Mesothelial cell of epicardium (in vitro differentiated cells): ENCODE measurements around the gene CLP1. TPM values are rescaled to one million over a fixed set of nuclear protein-coding genes. Genes with fewer than 3 reads are reported as not detected.

Source experiments
- DNase-seq, 2 experiments: peaks; one replicate each; pipeline ENCODE4 v3.0.0; 2021; ENCODE audit warnings: low spot score in 2 of 2; ENCODE audit not compliant: unreplicated experiment in 2 of 2
- H3K27ac Mint-ChIP-seq: 2 replicates; pipeline ENCODE4 v1.8.0; 2021; ENCODE audit warnings: mixed read lengths
- H3K27me3 Mint-ChIP-seq: 2 replicates; pipeline ENCODE4 v1.8.0; 2021; ENCODE audit warnings: low read depth, mixed read lengths
- H3K36me3 Mint-ChIP-seq: 2 replicates; pipeline ENCODE4 v1.8.0; 2021; ENCODE audit warnings: mixed read lengths
- H3K4me1 Mint-ChIP-seq: 2 replicates; pipeline ENCODE4 v1.8.0; 2021; ENCODE audit warnings: mixed read lengths
- H3K4me3 Mint-ChIP-seq: 2 replicates; pipeline ENCODE4 v1.8.0; 2021; ENCODE audit warnings: mild to moderate bottlenecking, moderate library complexity, mixed read lengths
- H3K9me3 Mint-ChIP-seq: 2 replicates; pipeline ENCODE4 v1.8.0; 2021; ENCODE audit warnings: mixed read lengths
- total RNA-seq: library from RNA; stranded (reverse); gene quantifications from 3 replicates; pipeline ENCODE4 v1.2.1, GENCODE V29; 2021
- TF ChIP-seq, protein P1 (sequence below): fragments of 200-600 bp; sonication (generic); IDR thresholded peaks from one replicate; pipeline ENCODE4 v1.5.0; 2021; ENCODE audit warnings: antibody characterized with exemption; ENCODE audit not compliant: unreplicated experiment

Gene CLP1
- total RNA-seq = 18.4 to 19.6 TPM (median 19.5 TPM) in 3 replicates

DNA sequence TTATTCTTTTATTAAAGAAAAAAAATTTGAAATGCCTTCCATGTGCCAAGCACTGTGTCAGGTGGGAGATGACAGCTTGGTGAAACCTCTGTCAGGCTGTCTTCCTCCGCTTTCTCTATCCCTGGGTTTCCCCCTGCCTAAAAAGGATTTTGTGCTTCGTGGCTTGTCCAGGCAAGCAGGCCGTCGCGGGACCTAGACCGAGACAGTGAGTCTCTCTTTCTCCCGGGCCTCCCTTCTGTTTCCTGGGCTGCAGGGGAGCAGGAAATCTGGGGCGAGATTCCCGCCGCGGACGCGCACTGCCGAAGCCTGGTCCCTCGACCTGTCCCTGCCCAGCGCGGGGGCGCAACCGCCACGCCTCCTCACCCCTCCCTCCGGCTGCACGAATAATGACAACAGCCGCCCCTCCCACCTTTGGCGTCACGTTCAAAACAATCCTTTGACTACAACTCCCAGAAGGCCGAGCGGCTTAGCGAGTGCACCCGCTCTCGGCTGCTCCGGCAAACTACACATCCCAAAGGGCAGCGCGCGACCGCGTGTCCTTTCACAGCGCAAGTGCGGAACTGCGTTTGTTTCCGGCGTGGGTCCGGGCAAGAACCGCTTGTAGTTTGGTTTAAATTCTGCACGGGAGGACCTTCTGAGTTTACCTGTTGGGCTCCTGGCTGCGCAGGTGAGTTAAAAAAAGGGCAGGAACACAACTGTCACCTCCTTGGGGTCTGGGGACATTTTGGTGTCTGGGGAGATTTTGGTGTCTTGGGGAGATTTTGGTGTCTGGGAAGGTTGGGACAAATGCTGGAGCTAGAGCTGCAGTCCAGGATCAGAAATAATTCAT is at the start of gene CLP1:
Gene CLP1, plus strand, starts transcription at position 569 of the 829 bp plus-strand sequence. CDS start 1,715 bp downstream, outside the sequence.
- TF ChIP-seq, protein P1, sequence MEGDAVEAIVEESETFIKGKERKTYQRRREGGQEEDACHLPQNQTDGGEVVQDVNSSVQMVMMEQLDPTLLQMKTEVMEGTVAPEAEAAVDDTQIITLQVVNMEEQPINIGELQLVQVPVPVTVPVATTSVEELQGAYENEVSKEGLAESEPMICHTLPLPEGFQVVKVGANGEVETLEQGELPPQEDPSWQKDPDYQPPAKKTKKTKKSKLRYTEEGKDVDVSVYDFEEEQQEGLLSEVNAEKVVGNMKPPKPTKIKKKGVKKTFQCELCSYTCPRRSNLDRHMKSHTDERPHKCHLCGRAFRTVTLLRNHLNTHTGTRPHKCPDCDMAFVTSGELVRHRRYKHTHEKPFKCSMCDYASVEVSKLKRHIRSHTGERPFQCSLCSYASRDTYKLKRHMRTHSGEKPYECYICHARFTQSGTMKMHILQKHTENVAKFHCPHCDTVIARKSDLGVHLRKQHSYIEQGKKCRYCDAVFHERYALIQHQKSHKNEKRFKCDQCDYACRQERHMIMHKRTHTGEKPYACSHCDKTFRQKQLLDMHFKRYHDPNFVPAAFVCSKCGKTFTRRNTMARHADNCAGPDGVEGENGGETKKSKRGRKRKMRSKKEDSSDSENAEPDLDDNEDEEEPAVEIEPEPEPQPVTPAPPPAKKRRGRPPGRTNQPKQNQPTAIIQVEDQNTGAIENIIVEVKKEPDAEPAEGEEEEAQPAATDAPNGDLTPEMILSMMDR = no peak
- DNase-seq = peak; percentile 96 to 97
- H3K9me3 Mint-ChIP-seq = no peaks in the 10 kb centered on the region
- peaks cover 21% of the 10 kb centered on the region for H3K4me1 Mint-ChIP-seq
- H3K27ac Mint-ChIP-seq = peak within 1 kb of the TSS; percentile 97
- no peaks in the 10 kb centered on the region for H3K27me3 Mint-ChIP-seq
- H3K4me3 Mint-ChIP-seq = peak within 1 kb of the TSS; percentile 99
- peaks cover 12% of the 10 kb centered on the region for H3K36me3 Mint-ChIP-seq

DNA sequence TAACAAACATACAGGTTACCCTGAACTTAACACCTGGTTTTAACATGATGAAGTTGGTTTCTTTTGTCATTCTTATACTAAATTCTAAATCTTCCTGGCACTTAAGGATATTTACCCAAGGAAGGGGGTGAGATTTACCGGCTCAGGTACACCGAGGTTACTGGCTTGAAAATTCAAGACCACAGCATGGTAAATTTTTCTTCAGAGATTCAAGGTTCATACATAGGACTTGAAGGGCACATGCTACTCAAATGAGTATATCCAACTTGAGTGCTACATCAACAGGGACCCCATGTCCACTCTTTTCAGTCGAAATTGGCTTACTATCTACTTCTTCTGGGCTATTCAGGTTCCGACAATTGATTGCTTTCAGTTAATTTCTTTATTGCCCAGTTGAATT is 47.4 kb upstream of the CLP1 start:
- no peaks in the 10 kb centered on the region for H3K4me1 Mint-ChIP-seq
- no peak overlapping the region for H3K27ac Mint-ChIP-seq
- H3K27me3 Mint-ChIP-seq = no peaks in the 10 kb centered on the region

DNA sequence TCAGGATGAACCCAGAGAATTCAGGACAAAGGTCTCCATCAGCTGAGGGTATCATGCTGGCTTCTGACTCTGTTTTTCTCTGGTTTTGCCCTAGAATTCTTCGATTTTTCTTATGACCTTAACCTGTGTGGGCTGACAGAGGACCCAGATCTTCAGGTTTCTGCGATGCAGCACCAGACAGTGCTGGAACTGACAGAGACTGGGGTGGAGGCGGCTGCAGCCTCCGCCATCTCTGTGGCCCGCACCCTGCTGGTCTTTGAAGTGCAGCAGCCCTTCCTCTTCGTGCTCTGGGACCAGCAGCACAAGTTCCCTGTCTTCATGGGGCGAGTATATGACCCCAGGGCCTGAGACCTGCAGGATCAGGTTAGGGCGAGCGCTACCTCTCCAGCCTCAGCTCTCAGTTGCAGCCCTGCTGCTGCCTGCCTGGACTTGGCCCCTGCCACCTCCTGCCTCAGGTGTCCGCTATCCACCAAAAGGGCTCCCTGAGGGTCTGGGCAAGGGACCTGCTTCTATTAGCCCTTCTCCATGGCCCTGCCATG is 43.3 kb upstream of the CLP1 start:
- Mint-ChIP-seq H3K36me3 (peaks cover 39% of the 10 kb centered on the region), H3K4me1 (no peaks in the 10 kb centered on the region), H3K9me3 (no peaks in the 10 kb centered on the region), H3K27me3 (no peaks in the 10 kb centered on the region), H3K27ac (no peak overlapping the region), H3K4me3 (no peak overlapping the region)
- no peak for DNase-seq
- TF ChIP-seq, protein P1 = no peak

More for the DNA sequence above, 47.4 kb upstream of the CLP1 start:
- Mint-ChIP-seq H3K36me3 (peaks cover 45% of the 10 kb centered on the region), H3K4me3 (no peak overlapping the region), H3K9me3 (no peaks in the 10 kb centered on the region)
- no peak for DNase-seq
- TF ChIP-seq, protein P1 = no peak

DNA sequence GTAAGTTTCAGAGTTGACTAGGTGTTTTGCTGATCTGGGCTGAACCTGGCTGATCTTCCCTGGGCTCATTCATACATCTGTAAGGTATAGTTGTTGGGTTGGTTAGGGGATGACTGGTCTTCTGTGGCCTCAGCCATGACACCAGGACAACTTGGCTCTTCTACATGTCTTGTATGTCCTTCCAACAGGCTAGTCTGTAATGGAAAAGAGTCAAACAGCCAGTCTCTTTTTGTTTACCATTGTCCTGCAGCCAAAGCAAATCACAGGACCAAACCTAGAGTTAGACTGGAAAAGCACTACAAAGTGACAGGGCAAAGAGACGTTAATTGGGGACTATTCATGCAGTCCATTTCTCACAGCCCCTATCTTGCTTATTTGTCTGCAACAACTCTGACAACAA is 42.3 kb upstream of the CLP1 start:
- no peaks in the 10 kb centered on the region for H3K4me1 Mint-ChIP-seq
- no peaks in the 10 kb centered on the region for H3K27me3 Mint-ChIP-seq
- H3K36me3 Mint-ChIP-seq = peaks cover 40% of the 10 kb centered on the region
- no peaks in the 10 kb centered on the region for H3K9me3 Mint-ChIP-seq
- H3K4me3 Mint-ChIP-seq = no peak overlapping the region
- H3K27ac Mint-ChIP-seq = no peak overlapping the region
- DNase-seq = no peak
- TF ChIP-seq, protein P1 = no peak

DNA sequence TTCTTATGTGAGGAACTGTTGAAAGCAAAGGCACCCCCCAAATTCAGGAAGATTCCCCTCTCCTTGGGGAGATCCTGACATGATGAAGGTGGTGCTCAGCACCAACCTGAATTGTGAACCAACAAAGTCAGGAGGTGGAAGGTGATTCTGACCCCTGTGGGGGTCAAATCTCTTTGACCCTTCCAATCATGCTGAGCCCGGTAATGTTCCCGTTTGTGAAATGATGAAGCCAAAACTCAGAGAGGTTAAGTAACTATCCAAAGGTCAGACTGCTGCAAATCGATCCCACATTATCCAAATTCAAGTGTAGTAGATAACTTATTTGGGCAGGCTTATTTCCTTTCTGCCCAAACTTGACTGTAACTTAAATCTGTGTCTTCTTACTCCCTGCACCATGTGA is 41.0 kb upstream of the CLP1 start:
- Mint-ChIP-seq H3K4me3 (no peak overlapping the region), H3K4me1 (no peaks in the 10 kb centered on the region)

More for the DNA sequence above, 41.0 kb upstream of the CLP1 start:
- H3K36me3 Mint-ChIP-seq = peaks cover 36% of the 10 kb centered on the region
- no peak for DNase-seq
- H3K27ac Mint-ChIP-seq = no peak overlapping the region
- H3K27me3 Mint-ChIP-seq = no peaks in the 10 kb centered on the region
- TF ChIP-seq, protein P1 = no peak
- H3K9me3 Mint-ChIP-seq = no peaks in the 10 kb centered on the region
